Skeletal muscle tissue (tissue), 4 donors: ENCODE results near the gene TRAPPC5. TPM values are rescaled to one million over a fixed set of nuclear protein-coding genes. Genes with fewer than 3 reads are reported as not detected.

Source experiments
- H3K27ac ChIP-seq: one replicate; pipeline ENCODE4 v1.7.0; 2013; ENCODE audit warnings: mild to moderate bottlenecking, low read depth, low read length, inconsistent platforms
- H3K27me3 ChIP-seq, 3 donors: one replicate each; pipeline ENCODE4 v1.7.0; 2013; ENCODE audit warnings: low read length in 3 of 3; ENCODE audit not compliant: control insufficient read depth in 3 of 3, insufficient read depth in 3 of 3
- H3K36me3 ChIP-seq, 3 donors: one replicate each; pipeline ENCODE4 v1.7.0; 2013; ENCODE audit warnings: low read length in 3 of 3; ENCODE audit not compliant: control insufficient read depth in 3 of 3, insufficient read depth in 3 of 3
- H3K4me1 ChIP-seq, 3 donors: one replicate each; pipeline ENCODE4 v1.7.0; 2013; ENCODE audit warnings: low read length in 3 of 3, mild to moderate bottlenecking in 3 of 3; ENCODE audit not compliant: control insufficient read depth in 3 of 3, insufficient read depth in 3 of 3
- H3K4me3 ChIP-seq, 3 donors: one replicate each; pipeline ENCODE4 v1.7.0; 2013; ENCODE audit warnings: low read length in 3 of 3
- H3K9ac ChIP-seq, 3 donors: one replicate each; pipeline ENCODE4 v1.7.0; 2013; ENCODE audit warnings: low read length in 3 of 3, mild to moderate bottlenecking in 3 of 3, moderate library complexity in 2 of 3, low read depth in 1 of 3
- H3K9me3 ChIP-seq, 3 donors: one replicate each; pipeline ENCODE4 v1.7.0; 2013; ENCODE audit warnings: low read length in 3 of 3; ENCODE audit not compliant: control insufficient read depth in 3 of 3
- total RNA-seq: library from RNA; depleted of rRNA; stranded (reverse); fragments of >200 nt; gene quantifications from one replicate; pipeline ENCODE4 v1.2.3, GENCODE V29; 2014
- donor health status: Osteomylitis.

Gene TRAPPC5
- total RNA-seq, 1 donor from 2014 or later = 9.4 TPM

DNA sequence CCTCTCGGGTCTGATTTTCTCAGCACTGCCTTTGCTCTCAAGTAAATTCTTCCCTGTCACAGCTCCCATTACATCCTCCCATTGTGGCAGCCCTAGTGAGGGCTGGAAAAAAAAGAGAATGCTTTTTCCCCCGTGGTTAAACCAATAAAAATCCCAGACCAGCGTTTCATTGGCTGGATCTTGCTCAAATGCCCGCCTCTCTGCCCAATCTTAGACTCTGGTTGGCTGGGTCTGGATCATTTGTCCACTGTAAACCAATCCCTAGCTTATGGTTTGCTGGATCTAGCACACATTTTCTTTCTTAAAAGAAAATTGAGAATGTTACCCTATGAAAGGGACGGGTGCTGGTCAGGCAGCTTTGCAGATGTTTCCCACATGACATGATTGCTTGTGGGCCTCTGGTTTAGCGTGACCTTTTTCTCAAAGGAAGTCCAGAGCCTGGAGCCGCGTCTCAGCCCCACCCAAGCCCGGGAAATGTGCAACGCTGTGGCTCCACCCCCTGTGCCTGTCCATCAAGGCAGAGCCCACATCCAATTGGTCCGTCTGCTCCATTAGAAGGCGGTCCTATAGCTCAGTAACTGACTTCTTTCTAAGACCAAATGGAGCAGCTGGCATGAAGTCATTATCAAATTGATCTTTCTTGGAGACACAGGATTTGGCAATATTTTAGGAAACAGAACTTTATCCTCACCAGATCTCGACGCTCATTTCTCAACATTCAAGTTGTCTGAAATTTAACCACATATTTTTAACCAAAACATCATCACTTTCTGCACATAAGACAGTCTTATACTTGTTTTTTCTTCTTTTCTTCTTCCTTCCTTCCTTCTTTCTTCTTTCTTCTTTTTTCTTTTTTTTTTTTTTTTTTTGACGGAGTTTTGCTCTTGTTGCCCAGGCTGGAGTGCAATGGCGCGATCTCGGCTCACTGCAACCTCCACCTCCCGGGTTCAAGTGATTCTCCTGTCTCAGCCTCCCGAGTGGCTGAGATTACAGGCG lies 6.3 kb upstream of the TRAPPC5 start:
- H3K4me1 ChIP-seq = peaks cover 0 to 3% (median 0%) of the 10 kb centered on the region in 3 donors
- H3K27me3 ChIP-seq = peaks cover 22 to 50% (median 33%) of the 10 kb centered on the region in 3 donors
- no peak overlapping the region for H3K4me3 ChIP-seq
- H3K9ac ChIP-seq = no peak overlapping the region
- H3K27ac ChIP-seq = no peak overlapping the region
- no peaks in the 10 kb centered on the region for H3K36me3 ChIP-seq
- no peaks in the 10 kb centered on the region for H3K9me3 ChIP-seq

DNA sequence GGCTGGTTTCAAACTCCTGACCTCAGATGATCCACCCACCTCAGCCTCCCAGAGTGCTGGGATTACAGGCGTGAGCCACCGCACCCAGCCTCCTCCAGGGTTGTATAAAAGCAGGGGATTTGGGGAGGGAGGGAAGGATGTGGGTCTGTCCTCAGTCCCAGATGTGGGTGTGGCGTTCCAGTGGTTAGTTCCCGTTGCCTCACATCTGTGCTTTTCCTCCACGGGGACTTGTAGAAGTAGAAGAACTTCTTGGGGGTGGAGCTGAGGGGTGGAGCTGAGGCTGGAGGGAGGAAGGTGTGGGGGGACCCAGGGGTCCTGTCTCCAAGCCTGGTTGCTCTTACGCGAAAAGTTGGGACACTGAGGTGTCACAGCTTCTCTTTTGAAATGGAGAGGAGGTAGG lies 4.3 kb upstream of the TRAPPC5 start:
- no peak overlapping the region for H3K9ac ChIP-seq
- peaks cover 9 to 40% (median 23%) of the 10 kb centered on the region in 3 donors for H3K27me3 ChIP-seq
- H3K4me1 ChIP-seq = peaks cover 7 to 17% (median 12%) of the 10 kb centered on the region in 3 donors
- H3K36me3 ChIP-seq = no peaks in the 10 kb centered on the region
- H3K27ac ChIP-seq = no peak overlapping the region
- H3K9me3 ChIP-seq = no peaks in the 10 kb centered on the region
- no peak overlapping the region for H3K4me3 ChIP-seq

DNA sequence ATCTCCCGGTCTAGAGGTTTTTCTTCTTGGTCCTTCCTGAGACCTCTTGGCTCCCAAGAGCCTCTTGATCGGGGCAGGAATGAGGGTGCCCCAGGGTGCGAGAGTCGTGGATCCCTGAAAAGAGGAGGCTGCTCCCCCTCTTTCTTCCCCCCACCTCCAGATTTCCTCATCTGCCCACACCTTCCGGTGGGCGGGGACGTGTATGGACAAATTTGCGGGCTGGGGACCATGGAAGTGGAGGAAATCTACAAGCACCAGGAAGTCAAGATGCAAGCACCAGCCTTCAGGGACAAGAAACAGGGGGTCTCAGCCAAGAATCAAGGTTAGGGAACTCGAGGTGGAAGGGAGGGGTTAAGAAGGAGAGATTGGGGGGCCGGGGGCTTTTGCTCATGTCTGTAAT lies 3.8 kb upstream of the TRAPPC5 start, which contains the start of gene MCEMP1:
Gene MCEMP1, plus strand, starts transcription at position 237 of the 400 bp plus-strand sequence. Its CDS starts 31 bp downstream, at position 268.
- no peak within 1 kb of the TSS for H3K4me3 ChIP-seq
- H3K4me1 ChIP-seq = peaks cover 11 to 22% (median 17%) of the 10 kb centered on the region in 3 donors
- H3K27me3 ChIP-seq = peaks cover 9 to 38% (median 21%) of the 10 kb centered on the region in 3 donors
- no peak within 1 kb of the TSS for H3K9ac ChIP-seq
- no peaks in the 10 kb centered on the region for H3K36me3 ChIP-seq
- no peaks in the 10 kb centered on the region for H3K9me3 ChIP-seq
- no peak within 1 kb of the TSS for H3K27ac ChIP-seq

DNA sequence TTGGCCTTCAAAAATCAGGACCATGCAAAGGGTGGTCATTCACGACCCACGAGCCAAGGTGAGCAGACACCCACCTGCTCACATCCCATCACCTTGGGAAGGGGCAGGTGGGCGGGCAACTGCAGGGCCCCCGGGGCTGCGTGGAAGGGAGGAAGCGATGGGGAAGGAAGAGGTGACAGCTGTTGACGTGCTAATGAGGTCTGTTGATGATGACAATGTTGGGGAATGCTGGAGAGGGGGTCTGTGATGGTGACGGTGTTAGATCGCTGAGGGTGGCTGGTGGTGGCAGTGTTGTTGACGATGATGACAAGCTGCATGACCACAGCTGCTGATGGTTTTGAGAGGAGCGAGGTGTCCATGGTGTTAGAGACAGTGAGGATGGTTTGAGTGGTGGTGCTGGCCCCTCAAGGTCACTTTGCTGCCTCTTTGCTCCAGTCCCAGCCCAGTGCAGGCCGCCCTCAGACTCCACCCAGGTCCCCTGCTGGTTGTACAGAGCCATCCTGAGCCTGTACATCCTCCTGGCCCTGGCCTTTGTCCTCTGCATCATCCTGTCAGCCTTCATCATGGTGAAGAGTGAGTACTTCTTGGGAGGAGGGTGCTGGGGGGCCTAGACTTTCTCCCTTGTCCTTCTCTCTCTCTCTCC lies 2.8 kb upstream of the TRAPPC5 start:
- Histone ChIP-seq H3K27ac (no peak overlapping the region), H3K4me3 (no peak overlapping the region)

DNA sequence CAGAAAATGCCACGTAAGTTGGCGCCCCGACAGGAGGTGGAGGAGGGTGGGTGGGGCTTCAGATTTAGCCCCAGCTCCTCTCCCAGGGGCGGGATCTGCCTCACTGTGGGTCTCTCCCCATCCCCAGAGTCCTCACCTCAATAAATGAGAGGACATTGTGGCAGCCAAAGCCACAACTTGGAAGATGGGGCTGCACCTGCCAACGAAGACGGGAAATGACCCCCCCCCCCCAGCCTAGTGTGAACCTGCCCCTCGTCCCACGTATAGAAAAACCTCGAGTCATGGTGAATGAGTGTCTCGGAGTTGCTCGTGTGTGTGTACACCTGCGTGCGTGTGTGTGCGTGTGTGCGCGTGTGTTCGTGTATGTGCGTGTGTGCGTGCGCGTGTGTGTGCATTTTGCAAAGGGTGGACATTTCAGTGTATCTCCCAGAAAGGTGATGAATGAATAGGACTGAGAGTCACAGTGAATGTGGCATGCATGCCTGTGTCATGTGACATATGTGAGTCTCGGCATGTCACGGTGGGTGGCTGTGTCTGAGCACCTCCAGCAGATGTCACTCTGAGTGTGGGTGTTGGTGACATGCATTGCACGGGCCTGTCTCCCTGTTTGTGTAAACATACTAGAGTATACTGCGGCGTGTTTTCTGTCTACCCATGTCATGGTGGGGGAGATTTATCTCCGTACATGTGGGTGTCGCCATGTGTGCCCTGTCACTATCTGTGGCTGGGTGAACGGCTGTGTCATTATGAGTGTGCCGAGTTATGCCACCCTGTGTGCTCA lies 1.5 kb upstream of the TRAPPC5 start:
- H3K4me3 ChIP-seq = peak overlapping the region in 1 of 3 donors; percentile 29
- no peaks in the 10 kb centered on the region for H3K9me3 ChIP-seq
- H3K4me1 ChIP-seq = peaks cover 15 to 29% (median 20%) of the 10 kb centered on the region in 3 donors
- no peak overlapping the region for H3K9ac ChIP-seq
- H3K27me3 ChIP-seq = peaks cover 9 to 28% (median 14%) of the 10 kb centered on the region in 3 donors
- H3K36me3 ChIP-seq = peaks cover 7 to 13% (median 10%) of the 10 kb centered on the region in 3 donors
- H3K27ac ChIP-seq = no peak overlapping the region

More for the DNA sequence above, 2.8 kb upstream of the TRAPPC5 start:
- Histone ChIP-seq H3K36me3 (peaks cover 6 to 8% (median 6%) of the 10 kb centered on the region in 3 donors), H3K27me3 (peaks cover 9 to 34% (median 18%) of the 10 kb centered on the region in 3 donors), H3K9ac (no peak overlapping the region), H3K9me3 (no peaks in the 10 kb centered on the region), H3K4me1 (peaks cover 15 to 29% (median 20%) of the 10 kb centered on the region in 3 donors)

DNA sequence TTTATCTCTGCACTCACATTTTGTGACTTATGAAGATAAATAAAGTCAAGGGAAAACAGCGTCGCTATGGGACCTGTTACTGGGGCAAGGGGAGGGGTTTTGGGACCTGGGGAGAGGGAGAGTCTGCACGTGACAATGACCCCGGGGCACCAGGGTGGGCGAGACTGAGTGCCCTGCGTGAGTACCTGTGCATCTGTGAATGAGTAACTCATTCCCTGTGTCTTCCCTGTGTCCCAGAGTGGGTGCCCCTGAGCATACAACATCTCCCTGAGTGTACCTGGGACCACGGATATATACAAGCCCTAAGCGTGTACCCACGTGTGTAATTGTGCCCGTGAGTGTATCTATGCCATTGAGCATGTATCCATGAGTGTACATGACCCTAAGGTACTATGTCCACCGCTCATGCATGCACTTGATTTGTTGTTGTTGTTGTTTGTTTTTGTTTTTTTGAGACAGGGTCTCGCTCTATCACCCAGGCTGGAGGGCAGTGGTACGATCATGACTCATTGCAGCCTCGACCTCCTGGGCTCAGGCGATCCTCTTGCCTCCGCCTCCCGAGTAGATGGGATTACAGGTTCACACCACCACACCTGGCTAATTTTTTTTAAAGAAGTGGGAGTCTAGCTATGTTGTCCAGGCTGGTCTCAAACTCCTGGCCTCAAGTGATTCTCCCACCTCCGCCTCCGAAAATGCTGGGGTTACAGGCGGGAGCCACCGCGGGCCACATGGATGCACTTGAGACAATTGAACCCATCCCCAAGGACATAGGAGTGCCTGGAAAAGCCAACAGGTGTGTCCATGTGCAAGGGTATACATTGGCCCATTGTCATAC lies 645 bp upstream of the TRAPPC5 start:
- Histone ChIP-seq H3K4me3 (peak overlapping the region; percentile 75 to 88 (median 88)), H3K27ac (peak overlapping the region; percentile 84), H3K9ac (peak overlapping the region in 2 of 3 donors; percentile 40 to 94), H3K36me3 (peaks cover 7 to 13% (median 10%) of the 10 kb centered on the region in 3 donors), H3K27me3 (peaks cover 9 to 28% (median 14%) of the 10 kb centered on the region in 3 donors), H3K4me1 (peaks cover 15 to 29% (median 20%) of the 10 kb centered on the region in 3 donors), H3K9me3 (no peaks in the 10 kb centered on the region)

DNA sequence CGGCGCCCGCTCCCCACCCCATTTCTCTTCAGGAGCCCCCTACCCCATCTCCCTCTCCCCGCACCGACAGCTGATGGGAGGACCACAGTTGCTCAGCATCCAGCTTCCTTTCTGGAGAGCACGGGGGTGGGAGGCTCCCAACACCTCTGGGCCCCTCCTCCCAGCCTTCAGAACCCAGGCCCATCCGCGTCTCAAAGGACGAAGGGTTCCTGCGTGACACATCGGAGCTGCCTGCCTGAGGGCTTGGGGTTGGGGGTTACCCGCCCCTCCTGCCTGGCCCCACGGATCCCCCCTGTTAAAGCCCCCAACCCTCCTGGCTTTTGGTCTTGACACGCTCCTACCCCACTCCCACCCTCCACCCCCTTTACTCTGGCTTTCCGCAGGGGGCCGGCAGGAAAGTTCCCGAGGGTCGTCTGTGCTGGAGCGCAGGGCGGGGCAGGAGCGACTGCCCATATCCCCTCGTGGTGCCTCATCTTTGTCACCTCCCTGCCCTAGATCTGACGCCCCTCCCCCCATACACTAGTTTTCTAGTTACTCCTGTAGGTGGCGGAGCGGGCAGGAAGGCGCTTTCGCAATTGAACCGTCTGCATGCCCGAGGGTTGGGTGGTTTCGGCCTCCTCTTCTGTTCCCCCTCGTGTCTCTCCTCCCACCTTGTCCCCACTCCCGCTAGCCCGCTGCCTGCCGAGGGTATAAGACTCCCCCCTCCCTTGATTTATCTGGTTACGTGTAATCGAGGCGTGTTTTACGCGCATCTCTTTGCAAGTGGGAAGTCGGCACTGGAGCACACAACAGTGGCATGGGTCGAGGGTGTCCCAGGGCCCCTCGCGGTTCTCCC lies 924 bp downstream of the TRAPPC5 start:
- Histone ChIP-seq H3K36me3 (peaks cover 7 to 13% (median 10%) of the 10 kb centered on the region in 3 donors), H3K27me3 (peaks cover 6 to 22% (median 11%) of the 10 kb centered on the region in 3 donors), H3K9me3 (no peaks in the 10 kb centered on the region), H3K4me3 (peak overlapping the region; percentile 75 to 88 (median 88)), H3K9ac (peak overlapping the region; percentile 89 to 97 (median 94)), H3K4me1 (peaks cover 15 to 29% (median 20%) of the 10 kb centered on the region in 3 donors), H3K27ac (peak overlapping the region; percentile 84)

DNA sequence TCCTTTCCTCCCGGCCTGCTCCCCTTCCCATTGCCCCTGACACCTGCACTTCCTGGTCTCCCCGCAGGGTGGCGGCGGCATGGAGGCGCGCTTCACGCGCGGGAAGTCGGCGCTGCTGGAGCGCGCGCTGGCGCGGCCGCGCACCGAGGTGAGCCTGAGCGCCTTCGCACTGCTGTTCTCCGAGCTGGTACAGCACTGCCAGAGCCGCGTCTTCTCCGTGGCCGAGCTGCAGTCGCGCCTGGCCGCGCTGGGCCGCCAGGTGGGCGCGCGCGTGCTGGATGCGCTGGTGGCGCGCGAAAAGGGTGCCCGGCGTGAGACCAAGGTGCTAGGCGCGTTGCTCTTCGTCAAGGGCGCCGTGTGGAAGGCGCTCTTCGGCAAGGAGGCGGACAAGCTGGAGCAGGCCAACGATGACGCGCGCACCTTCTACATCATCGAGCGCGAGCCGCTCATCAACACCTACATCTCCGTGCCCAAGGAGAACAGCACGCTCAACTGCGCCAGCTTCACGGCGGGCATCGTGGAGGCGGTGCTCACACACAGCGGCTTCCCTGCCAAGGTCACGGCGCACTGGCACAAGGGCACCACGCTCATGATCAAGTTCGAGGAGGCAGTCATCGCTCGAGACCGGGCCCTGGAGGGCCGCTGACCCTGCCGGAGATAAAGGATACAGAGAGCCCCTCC lies 1.7 kb downstream of the TRAPPC5 start:
- Histone ChIP-seq H3K4me3 (peak overlapping the region; percentile 75 to 88 (median 88)), H3K27me3 (peaks cover 6 to 18% (median 7%) of the 10 kb centered on the region in 3 donors), H3K9me3 (no peaks in the 10 kb centered on the region), H3K27ac (no peak overlapping the region), H3K4me1 (peaks cover 15 to 29% (median 20%) of the 10 kb centered on the region in 3 donors), H3K36me3 (peaks cover 7 to 13% (median 10%) of the 10 kb centered on the region in 3 donors), H3K9ac (peak overlapping the region; percentile 89 to 97 (median 94))
